DND-41 (cell line): ENCODE results near the gene DBX2.
"Not testable (repeated sequence)": the region's sequence is repeated elsewhere in the genome, so short reads cannot be mapped to it uniquely, and the experiment has no call there.

ENCODE experiments used
- CTCF ChIP-seq: IDR thresholded peaks from 2 replicates; pipeline ENCODE4 v1.5.1; 2012; ENCODE audit warnings: borderline replicate concordance, low read length, moderate library complexity, mild to moderate bottlenecking; ENCODE audit not compliant: poor library complexity, severe bottlenecking; ENCODE audit errors: extremely low read depth
- EZH2 ChIP-seq: IDR thresholded peaks from 3 replicates; pipeline ENCODE4 v1.6.1; 2012; ENCODE audit warnings: borderline replicate concordance, low read depth, mild to moderate bottlenecking, moderate library complexity, low read length, inconsistent platforms; ENCODE audit not compliant: severe bottlenecking

- TF ChIP-seq CTCF, EZH2: not testable (repeated sequence)
Observed at GRCh38 chr12:44984863-44985262, 66.0 kb downstream of the DBX2 start.
